ENCODE results near the gene DNAH17.

- TF ChIP-seq EZH2 (optimal IDR thresholded peaks at IDR 0.05; ENCODE audit: low read depth, low read length) (no peak), EZH2phosphoT487 (IDR thresholded peaks at IDR 0.05; ENCODE audit: low read length) (no peak), CTCF (IDR thresholded peaks at IDR 0.05; ENCODE audit: low read length) (no peak)
Observed at GRCh38 chr17:78560731-78561130, 16.5 kb downstream of the DNAH17 start.

Measured in MM.1S (cell line).